SK-N-SH treated with all-trans-retinoic acid at 6 μM for 48 hours (cell line): ENCODE results near the gene MOV10L1.
A peak's percentile ranks its signal among the peaks of the same experiment; 100 is the strongest.

ENCODE experiments used
- ATAC-seq: fragments of 200-7000 bp; cut with Tn5 transposase; 3 replicates; pipeline ENCODE4 v1.9.1; 2020; ENCODE audit warnings: mild to moderate bottlenecking, moderate library complexity
- ARNTL ChIP-seq: fragments of 450-650 bp; formaldehyde crosslinking; IDR thresholded peaks from 2 replicates; pipeline ENCODE4 v1.5.0; 2020; ENCODE audit warnings: low read depth, mild to moderate bottlenecking, moderate library complexity, borderline replicate concordance
- BACH2 ChIP-seq: fragments of 250-450 bp; sonication (Bioruptor Pico); IDR thresholded peaks from 2 replicates; pipeline ENCODE4 v1.9.0; 2021; ENCODE audit warnings: mild to moderate bottlenecking, borderline replicate concordance
- CREB5 ChIP-seq: fragments of 250-450 bp; sonication (Bioruptor Pico); IDR thresholded peaks from 2 replicates; pipeline ENCODE4 v1.5.1; 2020; ENCODE audit warnings: low read depth, mild to moderate bottlenecking, moderate library complexity
- CSDC2 ChIP-seq: fragments of 250-450 bp; sonication (Bioruptor Pico); IDR thresholded peaks from 2 replicates; pipeline ENCODE4 v1.5.0; 2020; ENCODE audit warnings: mild to moderate bottlenecking, moderate library complexity
- ESRRG ChIP-seq: fragments of 250-450 bp; sonication (Bioruptor Pico); IDR thresholded peaks from 2 replicates; pipeline ENCODE4 v1.6.1; 2021; ENCODE audit warnings: mild to moderate bottlenecking
- GLIS3 ChIP-seq: fragments of 250-450 bp; sonication (Bioruptor Pico); IDR thresholded peaks from 2 replicates; pipeline ENCODE4 v1.5.0; 2020; ENCODE audit warnings: mild to moderate bottlenecking, moderate library complexity
- OSR1 ChIP-seq: fragments of 250-450 bp; sonication (Bioruptor Pico); IDR thresholded peaks from 2 replicates; pipeline ENCODE4 v1.8.0; 2022; ENCODE audit warnings: moderate library complexity, mild to moderate bottlenecking, inconsistent platforms
- PATZ1 ChIP-seq: fragments of 250-450 bp; sonication (Bioruptor Pico); IDR thresholded peaks from 2 replicates; pipeline ENCODE4 v1.8.0; 2020; ENCODE audit warnings: mild to moderate bottlenecking, moderate library complexity, borderline replicate concordance
- PPARA ChIP-seq: fragments of 250-450 bp; sonication (Bioruptor Pico); IDR thresholded peaks from 2 replicates; pipeline ENCODE4 v1.5.0; 2020; ENCODE audit warnings: mild to moderate bottlenecking, borderline replicate concordance
- RARB ChIP-seq: fragments of 250-450 bp; sonication (Bioruptor Pico); IDR thresholded peaks from 2 replicates; pipeline ENCODE4 v1.8.0; 2021; ENCODE audit warnings: mild to moderate bottlenecking, moderate library complexity
- TCF4 ChIP-seq: fragments of 250-450 bp; sonication (Bioruptor Pico); IDR thresholded peaks from 2 replicates; pipeline ENCODE4 v1.8.0; 2021; ENCODE audit warnings: mild to moderate bottlenecking, moderate library complexity, borderline replicate concordance
- TOX ChIP-seq: fragments of 250-450 bp; sonication (Bioruptor Pico); IDR thresholded peaks from 2 replicates; pipeline ENCODE4 v1.8.0; 2021; ENCODE audit warnings: mild to moderate bottlenecking, moderate library complexity, borderline replicate concordance
- ZC3H10 ChIP-seq: fragments of 250-450 bp; sonication (Bioruptor Pico); IDR thresholded peaks from 2 replicates; pipeline ENCODE4 v1.5.1; 2021; ENCODE audit warnings: mild to moderate bottlenecking, moderate library complexity
- ZFP3 ChIP-seq: fragments of 250-450 bp; sonication (Bioruptor Pico); IDR thresholded peaks from 2 replicates; pipeline ENCODE4 v1.5.0; 2020; ENCODE audit warnings: mild to moderate bottlenecking, moderate library complexity
- ZFP30 ChIP-seq: fragments of 450-650 bp; formaldehyde crosslinking; IDR thresholded peaks from 2 replicates; pipeline ENCODE4 v1.5.0; 2022; ENCODE audit warnings: mild to moderate bottlenecking, moderate library complexity
- ZNF565 ChIP-seq: fragments of 450-650 bp; formaldehyde crosslinking; conservative IDR thresholded peaks from 2 replicates; pipeline ENCODE4 v1.5.0; 2020; ENCODE audit warnings: low read depth, mild to moderate bottlenecking, moderate library complexity
- ZNF70 ChIP-seq: fragments of 450-650 bp; formaldehyde crosslinking; IDR thresholded peaks from 2 replicates; pipeline ENCODE4 v1.5.0; 2020; ENCODE audit warnings: mild to moderate bottlenecking, moderate library complexity
- ZNF8 ChIP-seq: fragments of 450-650 bp; formaldehyde crosslinking; IDR thresholded peaks from 2 replicates; pipeline ENCODE4 v1.5.0; 2020; ENCODE audit warnings: mild to moderate bottlenecking, moderate library complexity
- TF ChIP-seq, protein P1 (sequence below): fragments of 250-450 bp; sonication (Bioruptor Pico); IDR thresholded peaks from 2 replicates; pipeline ENCODE4 v1.5.0; 2020; ENCODE audit warnings: mild to moderate bottlenecking, moderate library complexity
- TF ChIP-seq, protein P2 (sequence below): fragments of 250-450 bp; sonication (Bioruptor Pico); IDR thresholded peaks from 2 replicates; pipeline ENCODE4 v1.5.1; 2021; ENCODE audit warnings: mild to moderate bottlenecking, moderate library complexity

Gene MOV10L1

DNA sequence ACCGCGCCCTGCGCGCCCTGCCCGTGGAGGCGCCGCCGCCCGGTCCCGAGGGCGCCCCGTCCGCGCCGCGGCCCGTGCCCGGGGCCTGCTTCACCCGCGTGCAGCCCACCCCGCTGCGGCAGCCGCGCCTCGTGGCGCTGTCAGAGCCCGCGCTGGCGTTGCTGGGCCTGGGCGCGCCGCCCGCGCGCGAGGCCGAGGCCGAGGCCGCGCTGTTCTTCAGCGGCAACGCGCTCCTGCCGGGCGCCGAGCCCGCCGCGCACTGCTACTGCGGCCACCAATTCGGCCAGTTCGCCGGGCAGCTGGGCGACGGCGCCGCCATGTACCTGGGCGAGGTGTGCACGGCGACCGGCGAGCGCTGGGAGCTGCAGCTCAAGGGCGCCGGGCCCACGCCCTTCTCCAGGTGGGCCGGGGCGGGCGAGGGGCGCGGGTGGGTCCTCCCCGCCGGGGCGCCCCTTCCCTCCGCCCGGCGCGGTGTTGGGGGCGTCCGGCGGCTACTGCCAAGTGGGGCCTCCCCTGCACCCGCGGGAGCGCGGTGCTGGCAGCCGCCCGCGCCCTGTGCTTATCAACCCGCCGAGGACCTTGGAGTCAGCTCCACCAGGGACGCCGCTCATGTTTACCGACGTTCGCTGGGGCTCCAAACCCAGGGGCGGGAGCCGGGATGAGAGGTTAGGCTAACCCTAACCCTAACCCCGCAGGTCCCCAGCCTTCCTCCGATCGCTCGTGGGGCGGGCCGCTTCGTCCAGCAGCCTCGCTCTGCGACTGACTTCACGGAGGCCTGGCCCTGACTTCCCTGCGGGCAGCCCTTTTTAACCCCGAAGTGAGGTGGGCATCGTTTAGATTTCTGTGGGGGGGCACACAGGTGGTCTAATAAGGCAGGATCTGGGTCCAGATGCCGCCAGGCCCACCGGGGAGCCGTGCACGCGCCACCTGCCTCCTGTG is 111.7 kb downstream of the MOV10L1 start:
- TF ChIP-seq ZFP30 (no peak), CREB5 (CRISPR knock-in tag) (no peak), BACH2 (CRISPR knock-in tag) (no peak), GLIS3 (no peak), ZNF8 (no peak), TCF4 (CRISPR knock-in tag) (no peak), ESRRG (no peak), ZC3H10 (CRISPR knock-in tag) (no peak), PATZ1 (no peak), OSR1 (CRISPR knock-in tag) (no peak), CSDC2 (no peak), ARNTL (no peak), ZNF70 (CRISPR knock-in tag) (no peak), ZNF565 (no peak), TOX (CRISPR knock-in tag) (no peak)
- peak; percentile 4; the same call in 2 of the 3 replicates for ATAC-seq

DNA sequence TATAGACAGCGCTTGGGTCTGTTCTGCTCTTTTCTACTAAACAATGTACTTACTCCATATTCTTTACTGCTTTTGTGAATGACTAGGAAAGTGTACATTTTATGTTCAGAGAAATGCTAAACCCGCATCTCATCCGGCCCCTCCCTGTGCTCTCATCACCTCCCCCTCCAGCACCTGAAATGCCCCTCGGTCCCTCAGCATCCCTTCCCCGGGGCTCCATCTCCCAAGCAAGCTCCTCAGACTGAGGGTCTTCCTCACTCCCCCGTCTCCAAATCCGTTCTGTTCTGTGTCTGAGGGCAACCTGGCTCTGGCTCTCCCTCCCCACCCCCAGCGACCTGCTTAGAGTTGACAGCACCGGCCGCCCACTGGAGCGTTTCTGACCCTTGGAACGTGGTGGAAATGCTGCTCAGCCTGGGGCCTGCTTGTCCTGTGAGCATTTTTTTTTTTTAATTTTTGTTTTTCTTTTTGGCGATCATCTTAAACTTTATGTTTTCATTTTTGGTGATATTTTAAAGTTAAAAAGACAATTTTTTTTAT is 112.4 kb downstream of the MOV10L1 start:
- no peak for ATAC-seq
- no peak for TF ChIP-seq ZC3H10 (CRISPR knock-in tag)
- TF ChIP-seq, protein P1, sequence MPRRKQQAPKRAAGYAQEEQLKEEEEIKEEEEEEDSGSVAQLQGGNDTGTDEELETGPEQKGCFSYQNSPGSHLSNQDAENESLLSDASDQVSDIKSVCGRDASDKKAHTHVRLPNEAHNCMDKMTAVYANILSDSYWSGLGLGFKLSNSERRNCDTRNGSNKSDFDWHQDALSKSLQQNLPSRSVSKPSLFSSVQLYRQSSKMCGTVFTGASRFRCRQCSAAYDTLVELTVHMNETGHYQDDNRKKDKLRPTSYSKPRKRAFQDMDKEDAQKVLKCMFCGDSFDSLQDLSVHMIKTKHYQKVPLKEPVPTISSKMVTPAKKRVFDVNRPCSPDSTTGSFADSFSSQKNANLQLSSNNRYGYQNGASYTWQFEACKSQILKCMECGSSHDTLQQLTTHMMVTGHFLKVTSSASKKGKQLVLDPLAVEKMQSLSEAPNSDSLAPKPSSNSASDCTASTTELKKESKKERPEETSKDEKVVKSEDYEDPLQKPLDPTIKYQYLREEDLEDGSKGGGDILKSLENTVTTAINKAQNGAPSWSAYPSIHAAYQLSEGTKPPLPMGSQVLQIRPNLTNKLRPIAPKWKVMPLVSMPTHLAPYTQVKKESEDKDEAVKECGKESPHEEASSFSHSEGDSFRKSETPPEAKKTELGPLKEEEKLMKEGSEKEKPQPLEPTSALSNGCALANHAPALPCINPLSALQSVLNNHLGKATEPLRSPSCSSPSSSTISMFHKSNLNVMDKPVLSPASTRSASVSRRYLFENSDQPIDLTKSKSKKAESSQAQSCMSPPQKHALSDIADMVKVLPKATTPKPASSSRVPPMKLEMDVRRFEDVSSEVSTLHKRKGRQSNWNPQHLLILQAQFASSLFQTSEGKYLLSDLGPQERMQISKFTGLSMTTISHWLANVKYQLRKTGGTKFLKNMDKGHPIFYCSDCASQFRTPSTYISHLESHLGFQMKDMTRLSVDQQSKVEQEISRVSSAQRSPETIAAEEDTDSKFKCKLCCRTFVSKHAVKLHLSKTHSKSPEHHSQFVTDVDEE (CRISPR knock-in tag) = no peak
- TF ChIP-seq, all 23 proteins: peak for 0

DNA sequence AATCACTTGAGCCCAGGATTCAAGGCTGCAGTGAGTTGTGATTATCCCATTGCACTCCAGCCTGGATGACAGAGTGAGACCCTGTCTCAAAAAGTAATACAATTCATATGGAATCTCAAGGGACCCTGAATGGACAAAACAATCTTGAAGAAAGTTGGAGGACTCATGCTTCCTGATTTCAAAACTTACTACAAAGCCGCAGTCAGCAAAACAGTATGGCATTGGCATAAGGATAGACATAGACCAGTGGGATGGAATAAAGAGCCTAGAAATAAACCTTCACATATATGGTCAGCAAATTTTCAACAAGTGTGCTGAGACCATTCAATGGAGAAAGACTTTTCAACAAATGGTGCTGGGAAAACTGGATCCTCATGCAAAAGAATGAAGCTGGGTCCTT is 113.5 kb downstream of the MOV10L1 start:
- no peak for ATAC-seq
- TF ChIP-seq ARNTL (no peak), OSR1 (CRISPR knock-in tag) (no peak), RARB (CRISPR knock-in tag) (no peak), PPARA (CRISPR knock-in tag) (no peak), CSDC2 (no peak), ZNF70 (CRISPR knock-in tag) (no peak), BACH2 (CRISPR knock-in tag) (no peak), ZFP3 (CRISPR knock-in tag) (no peak), GLIS3 (no peak), CREB5 (CRISPR knock-in tag) (no peak), ZC3H10 (CRISPR knock-in tag) (no peak), ZNF8 (no peak)
- TF ChIP-seq, protein P2, sequence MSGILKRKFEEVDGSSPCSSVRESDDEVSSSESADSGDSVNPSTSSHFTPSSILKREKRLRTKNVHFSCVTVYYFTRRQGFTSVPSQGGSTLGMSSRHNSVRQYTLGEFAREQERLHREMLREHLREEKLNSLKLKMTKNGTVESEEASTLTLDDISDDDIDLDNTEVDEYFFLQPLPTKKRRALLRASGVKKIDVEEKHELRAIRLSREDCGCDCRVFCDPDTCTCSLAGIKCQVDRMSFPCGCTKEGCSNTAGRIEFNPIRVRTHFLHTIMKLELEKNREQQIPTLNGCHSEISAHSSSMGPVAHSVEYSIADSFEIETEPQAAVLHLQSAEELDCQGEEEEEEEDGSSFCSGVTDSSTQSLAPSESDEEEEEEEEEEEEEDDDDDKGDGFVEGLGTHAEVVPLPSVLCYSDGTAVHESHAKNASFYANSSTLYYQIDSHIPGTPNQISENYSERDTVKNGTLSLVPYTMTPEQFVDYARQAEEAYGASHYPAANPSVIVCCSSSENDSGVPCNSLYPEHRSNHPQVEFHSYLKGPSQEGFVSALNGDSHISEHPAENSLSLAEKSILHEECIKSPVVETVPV (CRISPR knock-in tag) = no peak
